ENCODE measurements around the gene IQCC. TPM values are rescaled to one million over a fixed set of nuclear protein-coding genes. Genes with fewer than 3 reads are reported as not detected.

IQCC gene
- total and polyA plus RNA-seq, 2 donors, result 1.8 to 3.2 TPM

DNA sequence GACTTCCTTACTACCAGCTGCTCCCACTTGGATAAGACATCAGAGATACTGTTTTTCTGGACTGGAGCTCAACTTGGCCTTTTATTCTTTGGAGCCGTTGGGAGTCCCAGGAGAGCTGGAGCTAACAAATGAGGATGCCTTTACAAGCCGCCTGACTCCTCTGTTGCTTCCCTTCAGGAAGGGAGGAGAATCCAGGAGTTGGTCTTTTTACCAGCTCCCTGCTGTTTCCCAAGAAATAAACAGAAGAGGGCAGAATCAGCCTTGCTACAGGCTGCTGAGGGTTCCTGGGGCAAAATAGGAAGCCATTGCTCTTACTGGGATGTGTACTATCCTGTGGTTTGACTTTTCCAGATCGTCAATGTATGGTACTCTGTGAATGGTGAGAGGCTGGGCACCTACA is 18.2 kb downstream of the IQCC start:
- DNase-seq (ENCODE audit: extremely low spot score), result no peak

DNA sequence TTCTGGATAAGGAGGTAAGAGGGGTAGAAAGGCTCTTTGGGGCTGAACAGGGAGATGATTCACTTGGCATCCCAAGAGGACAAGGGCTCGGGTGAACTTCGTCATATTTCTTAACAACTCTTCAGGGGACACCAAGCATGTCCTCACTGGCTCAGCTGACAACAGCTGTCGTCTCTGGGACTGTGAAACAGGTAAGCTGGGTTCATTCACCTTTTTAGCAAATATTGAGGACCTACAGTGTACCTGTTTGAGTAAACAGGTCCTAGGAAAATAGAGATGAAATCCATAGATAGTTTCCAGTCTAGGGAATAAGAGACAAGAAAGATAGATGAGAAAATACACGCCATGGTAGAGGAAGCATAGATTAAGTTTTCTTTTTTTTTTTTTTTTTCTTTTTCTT is 18.8 kb downstream of the IQCC start:
- H3K36me3 ChIP-seq (ENCODE audit: insufficient read depth), result peaks cover 7% of the 10 kb centered on the region
- 91% methylated on average over 4 of the region's 4 CpGs for WGBS

More for the DNA sequence above, 18.2 kb downstream of the IQCC start:
- Histone ChIP-seq H3K4me3 (ENCODE audit: low read depth, low read length) (no peak overlapping the region), H3K36me3 (ENCODE audit: insufficient read depth) (peaks cover 4% of the 10 kb centered on the region), H3K4me1 (ENCODE audit: insufficient read depth) (no peaks in the 10 kb centered on the region), H3K27ac (ENCODE audit: low read depth) (no peak overlapping the region)
- WGBS, result 79% methylated on average over 3 of the region's 3 CpGs

DNA sequence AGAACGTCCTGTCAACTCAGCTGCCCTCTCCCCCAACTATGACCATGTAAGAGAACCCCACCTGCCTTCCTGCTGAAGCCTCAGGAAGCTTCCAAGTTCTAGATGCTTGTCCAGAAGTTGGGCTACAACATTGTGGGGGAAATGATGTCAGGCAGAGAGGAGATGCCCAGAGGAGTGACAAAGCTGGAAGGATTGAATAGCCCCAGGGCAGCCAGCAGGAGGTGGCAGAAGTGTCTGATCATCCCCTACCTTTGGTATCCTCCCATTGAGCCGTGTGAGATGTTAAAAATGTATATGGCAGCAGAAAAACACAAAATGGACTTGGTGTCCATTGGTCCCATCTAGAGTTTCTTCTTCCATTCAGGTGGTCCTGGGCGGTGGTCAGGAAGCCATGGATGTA is 23.3 kb downstream of the IQCC start:
- no peak overlapping the region for H3K27ac ChIP-seq (ENCODE audit: low read depth)
- peaks cover 10% of the 10 kb centered on the region for H3K36me3 ChIP-seq (ENCODE audit: insufficient read depth)
- no peak overlapping the region for H3K4me3 ChIP-seq (ENCODE audit: low read depth, low read length)
- no peak for DNase-seq (ENCODE audit: extremely low spot score)
- no peaks in the 10 kb centered on the region for H3K4me1 ChIP-seq (ENCODE audit: insufficient read depth)
- 80% methylated on average over 3 of the region's 3 CpGs for WGBS

More for the DNA sequence above, 18.8 kb downstream of the IQCC start:
- Histone ChIP-seq H3K27ac (ENCODE audit: low read depth) (no peak overlapping the region), H3K4me1 (ENCODE audit: insufficient read depth) (no peaks in the 10 kb centered on the region), H3K4me3 (ENCODE audit: low read depth, low read length) (no peak overlapping the region)
- no peak for DNase-seq (ENCODE audit: extremely low spot score)

DNA sequence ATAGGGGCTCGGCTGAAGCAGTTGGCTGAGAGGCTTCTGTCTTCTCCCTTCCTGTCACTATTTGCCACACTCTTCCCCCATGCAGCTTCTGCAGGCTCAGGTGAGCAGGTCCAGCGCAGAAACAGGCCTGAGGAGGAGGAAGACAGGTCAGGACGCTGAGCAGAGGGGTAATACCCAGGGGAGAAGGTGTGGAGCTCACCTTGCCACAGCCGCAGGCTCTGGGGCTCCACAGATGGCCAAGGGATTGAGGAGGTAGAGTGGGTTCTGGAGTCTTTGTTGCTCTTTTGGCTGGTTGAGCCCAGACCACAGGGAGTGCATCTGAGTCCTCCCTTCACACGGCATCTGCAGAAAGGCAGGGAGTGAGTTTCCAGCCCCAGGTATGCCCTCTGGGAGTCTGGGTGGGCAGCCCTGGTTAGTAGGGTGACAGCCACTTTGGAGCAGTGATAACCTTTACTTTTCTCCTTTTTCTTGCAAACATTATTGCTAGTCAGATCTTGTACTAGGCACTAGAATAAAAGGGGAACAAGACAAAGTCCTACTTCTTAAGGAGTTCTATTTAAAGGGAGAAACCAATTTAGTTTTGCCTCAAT is 26.5 kb downstream of the IQCC start:
- H3K4me3 ChIP-seq (ENCODE audit: low read depth, low read length), result no peak overlapping the region
- H3K4me1 ChIP-seq (ENCODE audit: insufficient read depth), result no peaks in the 10 kb centered on the region
- no peak overlapping the region for H3K27ac ChIP-seq (ENCODE audit: low read depth)
- 85% methylated on average over 5 of the region's 5 CpGs for WGBS
- DNase-seq (ENCODE audit: extremely low spot score), result no peak
- peaks cover 10% of the 10 kb centered on the region for H3K36me3 ChIP-seq (ENCODE audit: insufficient read depth)

DNA sequence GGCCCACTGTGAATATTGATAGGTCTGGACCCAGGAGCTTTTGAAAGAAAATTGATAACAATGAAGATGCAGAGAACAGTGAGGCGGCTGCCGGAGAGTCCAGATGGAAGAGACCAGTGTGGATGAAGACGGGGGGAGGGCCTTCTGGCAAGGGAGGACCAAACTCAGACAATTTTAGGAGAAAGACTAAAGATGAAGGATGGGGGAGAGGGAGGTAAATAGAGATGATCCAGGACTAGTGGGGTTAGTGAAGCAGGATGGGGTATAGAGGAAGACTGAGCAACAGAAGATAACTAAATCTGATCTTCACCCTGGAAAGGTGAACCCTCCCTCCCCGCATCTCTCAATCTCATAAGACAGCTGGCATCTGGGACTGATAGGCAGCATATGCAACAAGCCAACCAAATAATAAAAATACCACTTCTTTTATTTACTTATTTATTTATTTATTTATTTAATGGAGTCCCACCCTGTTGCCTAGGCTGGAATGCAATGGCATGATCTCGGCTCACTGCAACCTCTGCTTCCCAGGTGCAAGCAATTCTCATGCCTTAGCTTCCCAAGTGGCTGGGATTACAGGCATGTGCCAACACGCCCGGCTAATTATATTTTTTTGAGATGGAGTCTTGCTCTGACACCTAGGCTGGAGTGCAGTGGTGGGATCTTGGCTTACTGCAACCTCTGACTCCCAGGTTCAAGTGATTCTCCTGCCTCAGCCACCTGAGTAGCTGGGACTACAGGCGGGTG is 27.3 kb downstream of the IQCC start:
- WGBS, result 87% methylated on average over 8 of the region's 8 CpGs
- no peaks in the 10 kb centered on the region for H3K4me1 ChIP-seq (ENCODE audit: insufficient read depth)
- H3K36me3 ChIP-seq (ENCODE audit: insufficient read depth), result peaks cover 10% of the 10 kb centered on the region
- DNase-seq (ENCODE audit: extremely low spot score), result no peak
- no peak overlapping the region for H3K4me3 ChIP-seq (ENCODE audit: low read depth, low read length)
- no peak overlapping the region for H3K27ac ChIP-seq (ENCODE audit: low read depth)

DNA sequence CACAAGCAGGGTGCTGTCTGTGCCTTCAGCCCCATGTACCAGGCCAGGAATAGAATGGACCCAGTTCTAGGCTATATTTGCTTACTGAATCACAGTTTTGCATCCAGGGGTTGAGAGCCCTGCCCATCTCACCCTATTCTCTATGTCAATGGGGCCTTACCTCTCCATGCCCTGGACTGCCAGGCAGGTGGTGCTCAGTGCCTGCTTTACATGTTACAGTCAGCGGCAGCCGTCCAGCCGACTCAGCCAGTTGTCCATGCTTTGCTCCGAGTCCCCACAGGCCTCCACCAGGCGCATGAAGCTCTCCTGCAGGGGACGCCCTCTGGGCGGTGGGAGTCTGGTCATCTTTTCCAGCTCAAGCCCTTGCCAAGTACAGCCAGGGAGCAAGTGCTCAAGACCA is 29.3 kb downstream of the IQCC start:
- Histone ChIP-seq H3K36me3 (ENCODE audit: insufficient read depth) (peaks cover 2% of the 10 kb centered on the region), H3K4me1 (ENCODE audit: insufficient read depth) (no peaks in the 10 kb centered on the region), H3K27ac (ENCODE audit: low read depth) (no peak overlapping the region), H3K4me3 (ENCODE audit: low read depth, low read length) (no peak overlapping the region)
- no peak for DNase-seq (ENCODE audit: extremely low spot score)
- WGBS, result 83% methylated on average over 7 of the region's 7 CpGs

DNA sequence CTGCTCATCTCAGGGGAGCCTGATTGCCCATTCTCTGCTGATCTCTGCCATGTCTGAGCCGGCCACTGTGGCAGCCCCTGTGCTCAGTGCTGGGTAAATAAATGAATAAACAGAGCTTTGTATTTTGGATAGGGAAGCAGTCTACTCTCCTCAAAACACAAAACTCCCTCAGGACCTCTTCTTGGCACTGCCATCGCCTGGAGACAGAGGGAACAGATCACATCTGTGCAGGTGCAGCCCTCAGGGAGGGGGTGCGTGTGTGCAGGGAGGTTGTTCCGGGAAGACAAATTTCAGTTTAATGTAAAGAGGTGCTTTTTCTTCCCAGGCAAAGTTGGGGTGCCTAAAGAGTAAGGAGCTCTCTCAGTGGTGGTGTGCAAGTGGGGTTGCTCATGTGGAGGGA is 33.9 kb downstream of the IQCC start:
- 65% methylated on average over 4 of the region's 4 CpGs for WGBS
- Histone ChIP-seq H3K36me3 (ENCODE audit: insufficient read depth) (no peaks in the 10 kb centered on the region), H3K4me1 (ENCODE audit: insufficient read depth) (no peaks in the 10 kb centered on the region), H3K4me3 (ENCODE audit: low read depth, low read length) (no peak overlapping the region), H3K27ac (ENCODE audit: low read depth) (no peak overlapping the region)
- no peak for DNase-seq (ENCODE audit: extremely low spot score)

DNA sequence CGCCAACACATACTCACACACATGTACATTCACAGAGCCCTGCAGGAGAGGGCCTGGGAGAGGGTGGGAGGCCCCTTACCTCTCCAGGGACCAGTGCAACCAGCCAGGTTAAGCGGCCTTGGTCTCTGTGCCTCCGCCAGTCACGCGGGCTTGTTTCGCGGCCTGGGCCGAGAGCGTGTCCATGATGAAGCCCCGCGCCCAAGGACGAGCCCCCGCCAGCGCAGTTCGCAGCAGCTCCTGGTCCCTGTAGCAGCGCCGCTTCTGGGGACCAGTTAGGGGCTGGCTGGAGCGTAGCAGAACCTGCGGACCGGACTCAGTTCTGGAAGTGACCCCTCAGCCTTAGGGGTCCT is 34.3 kb downstream of the IQCC start:
- H3K4me1 ChIP-seq (ENCODE audit: insufficient read depth), result no peaks in the 10 kb centered on the region
- H3K27ac ChIP-seq (ENCODE audit: low read depth), result no peak overlapping the region
- no peaks in the 10 kb centered on the region for H3K36me3 ChIP-seq (ENCODE audit: insufficient read depth)
- 56% methylated on average over 20 of the region's 20 CpGs for WGBS
- no peak overlapping the region for H3K4me3 ChIP-seq (ENCODE audit: low read depth, low read length)
- no peak for DNase-seq (ENCODE audit: extremely low spot score)

DNA sequence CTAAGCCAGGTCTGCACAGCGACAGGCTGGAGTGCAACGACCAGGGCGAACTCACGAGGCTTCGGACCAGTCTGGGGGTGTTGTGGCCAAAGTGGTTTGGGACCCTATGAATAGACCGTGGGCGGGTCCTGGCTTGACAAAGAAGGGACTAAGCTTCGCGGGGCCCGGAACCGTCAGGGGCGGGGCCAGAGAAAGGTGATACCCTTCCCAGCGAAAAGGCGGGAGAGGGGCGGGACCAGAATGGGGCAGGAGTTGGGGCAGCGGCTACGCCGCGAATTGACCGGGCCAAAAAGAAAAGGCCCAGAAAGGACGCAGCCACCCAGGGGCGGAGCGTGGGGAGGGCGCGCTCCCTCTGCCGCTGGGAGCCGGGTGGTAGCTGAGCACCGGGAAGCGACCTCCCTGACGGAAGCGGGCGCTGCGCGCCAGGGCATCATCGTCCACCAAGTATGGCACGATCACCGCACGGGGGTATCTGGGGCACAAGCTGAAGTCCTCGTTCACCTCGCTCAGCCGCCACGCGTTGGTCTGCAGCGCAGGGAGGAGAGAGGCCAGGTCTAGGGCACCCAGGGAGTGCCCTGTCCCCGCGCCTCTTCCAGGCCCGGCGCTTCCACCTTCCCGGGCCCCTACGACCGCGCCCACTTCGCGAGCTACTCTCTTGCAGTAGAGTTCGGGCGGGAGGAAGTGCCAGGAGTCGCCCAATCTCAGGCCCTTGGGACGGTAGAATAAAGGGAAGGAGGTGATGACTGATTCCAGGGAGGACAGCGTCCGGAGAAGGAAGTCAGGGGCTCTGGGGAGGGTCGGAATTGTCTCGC is 34.9 kb downstream of the IQCC start:
- Histone ChIP-seq H3K27ac (ENCODE audit: low read depth) (peak overlapping the region; percentile 40), H3K4me1 (ENCODE audit: insufficient read depth) (no peaks in the 10 kb centered on the region), H3K36me3 (ENCODE audit: insufficient read depth) (no peaks in the 10 kb centered on the region), H3K4me3 (ENCODE audit: low read depth, low read length) (peak overlapping the region; percentile 53)
- 2% methylated on average over 62 of the region's 62 CpGs for WGBS
- DNase-seq (ENCODE audit: extremely low spot score), result no peak

DNA sequence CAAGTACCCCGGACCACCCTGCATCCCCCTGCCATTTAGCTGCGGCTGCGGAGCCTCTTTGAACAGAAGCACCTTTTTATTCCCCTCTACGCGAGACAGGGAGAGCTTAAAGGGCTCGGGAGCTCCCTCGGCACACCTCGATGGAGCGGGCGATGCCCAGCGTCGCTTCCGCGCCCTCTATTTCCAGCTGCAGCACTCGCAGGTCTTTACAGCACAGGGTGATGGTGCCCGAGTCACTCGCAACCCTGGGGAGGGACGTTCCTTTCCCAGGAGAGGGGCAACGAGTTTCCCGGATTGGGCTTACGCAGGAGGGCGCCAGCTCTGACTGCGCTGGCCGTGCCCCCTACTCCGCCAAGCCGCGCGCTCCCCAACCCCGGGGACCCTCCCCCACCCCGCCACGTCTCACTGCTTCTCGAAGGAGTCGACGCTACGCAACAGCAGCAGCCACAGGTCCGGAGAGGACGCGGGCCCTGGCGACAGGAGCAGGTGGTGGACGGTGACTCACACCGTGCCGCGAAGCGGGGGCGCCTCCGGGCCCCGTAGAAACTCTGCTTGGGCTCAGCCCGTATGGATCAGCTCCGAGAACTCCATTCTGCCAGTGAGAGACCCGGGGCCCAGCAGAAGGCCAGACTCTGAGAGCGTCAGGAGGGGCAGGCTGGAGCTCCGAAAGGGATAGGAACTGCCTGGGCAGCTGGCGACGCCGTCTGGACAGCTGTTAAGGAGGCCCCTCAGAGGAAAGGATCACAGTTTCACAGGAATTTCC is 35.7 kb downstream of the IQCC start:
- no peaks in the 10 kb centered on the region for H3K4me1 ChIP-seq (ENCODE audit: insufficient read depth)
- H3K4me3 ChIP-seq (ENCODE audit: low read depth, low read length), result peak overlapping the region; percentile 53
- under 1% methylated on average over 55 of the region's 55 CpGs for WGBS
- H3K36me3 ChIP-seq (ENCODE audit: insufficient read depth), result no peaks in the 10 kb centered on the region
- DNase-seq (ENCODE audit: extremely low spot score), result no peak
- H3K27ac ChIP-seq (ENCODE audit: low read depth), result peak overlapping the region; percentile 40

DNA sequence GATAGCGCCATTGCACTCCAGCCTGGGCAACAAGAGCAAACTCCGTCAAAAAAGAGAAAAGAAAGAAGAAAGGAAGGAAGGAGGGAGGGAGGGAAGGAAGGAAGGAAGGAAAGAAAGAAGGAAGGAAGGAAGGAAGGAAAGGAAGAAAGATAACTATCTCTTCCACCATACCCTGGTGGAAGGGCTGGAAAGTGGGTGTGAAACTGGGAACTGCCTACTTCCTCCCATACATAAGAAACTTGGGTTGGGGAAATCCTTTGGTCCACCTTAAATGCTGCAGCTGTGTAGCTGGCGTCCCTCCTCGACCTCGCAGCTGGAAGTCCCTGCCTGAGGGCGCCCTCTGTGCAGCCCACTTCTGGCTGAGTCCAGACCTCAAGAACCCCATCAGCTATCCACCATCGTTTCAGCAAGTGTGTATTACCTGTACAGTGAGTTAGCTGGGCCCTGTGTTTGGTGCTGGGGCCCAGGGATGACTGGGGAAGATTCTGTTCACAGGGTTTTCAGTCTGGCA is 36.9 kb downstream of the IQCC start:
- no peak for DNase-seq (ENCODE audit: extremely low spot score)
- H3K36me3 ChIP-seq (ENCODE audit: insufficient read depth), result no peaks in the 10 kb centered on the region
- H3K4me3 ChIP-seq (ENCODE audit: low read depth, low read length), result no peak overlapping the region
- no peaks in the 10 kb centered on the region for H3K4me1 ChIP-seq (ENCODE audit: insufficient read depth)
- H3K27ac ChIP-seq (ENCODE audit: low read depth), result no peak overlapping the region
- WGBS, result 34% methylated on average over 7 of the region's 7 CpGs

DNA sequence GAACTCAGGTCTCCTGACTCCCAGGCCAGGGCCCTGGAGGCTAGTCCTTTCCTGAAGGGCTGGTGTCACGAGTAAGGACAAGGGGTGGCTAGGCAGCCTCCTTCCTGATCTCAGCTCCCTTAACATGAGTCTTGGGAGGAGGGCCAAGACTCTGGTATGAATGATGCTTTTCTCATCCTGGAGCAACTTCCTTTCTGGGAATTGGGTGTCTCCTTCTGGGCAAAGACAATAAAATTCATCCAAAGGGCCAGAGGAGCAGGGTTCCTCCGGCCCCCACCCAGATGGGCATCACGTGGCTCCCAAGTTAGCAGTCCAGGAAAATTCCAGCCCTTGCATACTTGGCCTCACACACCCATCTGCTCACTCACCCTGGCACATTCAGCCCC is 41.4 kb downstream of the IQCC start, which contains the start of gene FAM167B:
FAM167B (plus strand) TSS at position 335 of the 386 bp plus-strand sequence. CDS start 200 bp downstream, outside the sequence.
- Histone ChIP-seq H3K27ac (ENCODE audit: low read depth) (peak within 1 kb of the TSS; percentile 54), H3K4me3 (ENCODE audit: low read depth, low read length) (no peak within 1 kb of the TSS), H3K36me3 (ENCODE audit: insufficient read depth) (no peaks in the 10 kb centered on the region), H3K4me1 (ENCODE audit: insufficient read depth) (no peaks in the 10 kb centered on the region)
- DNase-seq (ENCODE audit: extremely low spot score), result no peak
- WGBS, result 22% methylated on average over 3 of the region's 3 CpGs

DNA sequence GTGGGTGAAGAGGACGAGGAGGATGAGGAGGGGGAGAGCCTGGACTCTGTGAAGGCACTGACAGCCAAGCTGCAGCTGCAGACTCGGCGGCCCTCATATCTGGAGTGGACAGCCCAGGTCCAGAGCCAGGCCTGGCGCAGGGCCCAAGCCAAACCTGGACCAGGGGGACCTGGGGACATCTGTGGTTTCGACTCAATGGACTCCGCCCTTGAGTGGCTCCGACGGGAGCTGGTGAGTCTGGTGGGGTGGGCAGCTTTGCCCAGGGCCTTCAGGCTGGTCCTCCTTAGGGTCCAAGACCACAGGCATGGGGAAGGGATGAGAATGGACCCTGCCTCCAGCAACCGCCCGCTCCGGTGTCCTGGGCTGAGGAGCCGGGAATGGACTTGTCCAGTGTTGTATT is 42.0 kb downstream of the IQCC start:
- no peaks in the 10 kb centered on the region for H3K36me3 ChIP-seq (ENCODE audit: insufficient read depth)
- no peaks in the 10 kb centered on the region for H3K4me1 ChIP-seq (ENCODE audit: insufficient read depth)
- peak overlapping the region; percentile 54 for H3K27ac ChIP-seq (ENCODE audit: low read depth)
- WGBS, result 65% methylated on average over 12 of the region's 12 CpGs
- DNase-seq (ENCODE audit: extremely low spot score), result no peak
- no peak overlapping the region for H3K4me3 ChIP-seq (ENCODE audit: low read depth, low read length)
